Effector CD8-positive, alpha-beta T cell (primary cell): ENCODE results near the gene OR12D2.
"Not testable (repeated sequence)": the region's sequence is repeated elsewhere in the genome, so short reads cannot be mapped to it uniquely, and the experiment has no call there.

ENCODE experiments used
- DNase-seq: peaks from one replicate; lab custom pipeline; 2025; lab: John Stamatoyannopoulos, UW
- total RNA-seq, 4 experiments: gene quantifications; one replicate each; lab custom pipeline; 2026; lab: John Stamatoyannopoulos, UW

OR12D2 gene, protein sequence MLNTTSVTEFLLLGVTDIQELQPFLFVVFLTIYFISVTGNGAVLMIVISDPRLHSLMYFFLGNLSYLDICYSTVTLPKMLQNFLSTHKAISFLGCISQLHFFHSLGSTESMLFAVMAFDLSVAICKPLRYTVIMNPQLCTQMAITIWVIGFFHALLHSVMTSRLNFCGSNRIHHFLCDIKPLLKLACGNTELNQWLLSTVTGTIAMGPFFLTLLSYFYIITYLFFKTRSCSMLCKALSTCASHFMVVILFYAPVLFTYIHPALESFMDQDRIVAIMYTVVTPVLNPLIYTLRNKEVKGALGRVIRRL
- total RNA-seq, result 0 reads per million in 4 experiments

DNA sequence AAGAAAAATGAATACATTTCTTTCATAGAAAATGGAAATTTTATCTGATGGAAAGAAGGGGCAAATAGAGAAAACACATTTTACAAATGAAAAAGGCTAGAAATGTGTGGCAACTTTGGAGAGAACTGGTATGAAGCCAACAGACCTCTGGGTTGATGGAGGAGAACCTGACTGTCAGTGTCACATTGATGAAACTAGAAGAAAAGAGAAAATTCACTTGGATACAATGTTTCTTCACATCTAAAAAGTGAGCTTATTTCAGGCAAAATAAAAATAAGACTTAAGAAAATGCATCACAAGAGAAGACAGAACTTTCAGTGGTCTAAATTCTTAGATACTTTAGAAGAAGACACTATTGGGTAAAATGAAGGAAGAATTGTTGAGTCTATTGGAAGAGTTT, at the start of gene OR12D2:
OR12D2 (plus strand) TSS at position 301 of the 400 bp plus-strand sequence. CDS start 1,069 bp downstream, outside the sequence.
- no peak for DNase-seq

DNA sequence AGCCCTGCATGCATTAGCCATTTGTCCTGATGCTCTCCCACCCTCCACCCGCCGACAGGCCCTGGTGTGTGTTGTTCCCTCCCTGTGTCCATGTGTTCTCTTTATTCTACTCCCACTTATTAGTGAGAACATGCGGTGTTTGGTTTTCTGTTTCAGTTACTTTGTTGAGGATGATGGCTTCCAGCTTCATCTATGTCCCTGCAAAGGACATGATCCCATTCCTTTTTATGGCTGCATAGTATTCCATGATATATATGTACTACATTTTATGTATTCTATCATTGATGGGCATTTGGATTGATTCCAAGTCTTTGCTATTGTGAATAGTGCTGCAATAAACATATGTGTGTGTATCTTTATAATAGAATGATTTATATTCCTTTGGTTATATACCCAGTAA, 46.1 kb upstream of the OR12D2 start:
- DNase-seq, result not testable (repeated sequence)

DNA sequence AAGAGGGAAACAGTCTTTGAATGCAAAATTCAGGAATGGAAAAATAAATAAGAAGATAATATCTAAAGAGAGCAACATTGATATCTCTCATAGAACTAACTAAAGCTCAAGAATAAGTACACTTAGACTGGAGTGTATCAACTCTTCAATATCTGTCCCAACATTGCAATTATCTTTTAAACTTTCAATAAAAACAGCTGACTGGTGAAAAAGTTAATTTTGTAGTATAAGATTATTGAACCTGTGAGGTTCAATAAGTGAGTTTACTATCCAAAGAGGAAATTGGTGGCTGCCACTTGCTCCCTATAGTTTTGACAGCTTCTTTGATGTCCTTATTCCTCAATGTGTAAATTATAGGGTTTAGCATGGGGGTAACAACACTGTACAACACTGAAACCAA, 40.5 kb upstream of the OR12D2 start:
- DNase-seq, result no peak

DNA sequence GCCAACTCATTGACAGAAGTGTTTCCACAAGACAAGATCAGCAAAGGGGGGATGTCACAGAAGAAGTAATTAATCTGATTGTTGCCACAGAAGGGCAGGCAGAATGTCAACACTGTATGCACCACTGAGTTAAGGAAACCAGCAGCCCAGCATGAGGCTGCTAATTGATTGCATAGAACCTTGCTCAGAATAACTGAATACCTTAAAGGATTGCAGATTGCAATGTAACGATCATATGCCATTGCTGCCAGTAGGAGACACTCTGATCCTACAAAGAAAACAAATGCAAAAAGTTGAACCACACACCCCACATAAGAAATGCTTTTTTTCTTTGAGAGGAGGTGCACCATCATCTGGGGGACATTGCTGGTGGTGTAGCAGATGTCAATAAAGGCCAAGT, 39.8 kb upstream of the OR12D2 start:
- DNase-seq, result no peak

DNA sequence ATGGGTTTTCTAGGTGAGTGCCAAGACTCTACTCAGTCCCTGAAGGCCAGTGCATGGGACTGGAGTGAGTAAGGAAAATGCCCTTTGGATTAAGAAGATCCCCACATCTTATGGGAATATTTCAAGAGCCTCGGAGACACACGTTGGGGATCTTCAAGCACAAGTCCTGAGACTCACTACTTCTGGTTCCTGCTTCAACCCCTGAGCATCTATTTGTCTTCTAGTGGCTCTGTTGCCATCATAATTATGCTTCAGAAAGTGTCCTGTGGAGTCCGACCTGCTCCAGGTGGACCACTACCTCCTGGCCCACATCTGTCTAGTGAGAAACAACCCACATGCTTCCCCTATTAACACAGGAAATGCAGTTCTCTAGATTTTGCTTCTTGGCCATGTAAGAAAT, 26.7 kb upstream of the OR12D2 start, which contains the start of gene OR5V1:
OR5V1 (minus strand) TSS at position 101 of the 400 bp plus-strand sequence. CDS start 12,670 bp downstream, outside the sequence.
- no peak for DNase-seq

DNA sequence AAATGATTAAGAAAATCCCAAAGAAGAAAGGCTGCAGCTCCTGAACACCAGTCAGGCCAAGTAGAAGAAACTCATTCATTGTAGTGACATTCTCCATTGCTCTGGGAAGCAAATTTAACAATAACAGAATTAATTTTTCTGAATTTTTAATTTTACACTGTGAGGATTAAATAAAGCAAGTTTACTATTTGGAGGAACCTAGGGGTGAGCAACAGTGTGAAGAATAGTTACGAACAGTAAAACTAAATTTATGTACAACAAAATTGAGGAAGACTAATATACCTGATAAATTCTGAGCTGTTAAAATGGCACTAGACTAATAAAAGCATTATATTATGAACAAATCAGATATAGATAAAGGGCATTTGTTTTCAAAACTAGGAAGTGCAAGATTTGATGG, 20.2 kb upstream of the OR12D2 start, which contains the start of gene OR12D3:
OR12D3 (minus strand) TSS at position 101 of the 400 bp plus-strand sequence; CDS start at position 97, 4 bp downstream.
- no peak for DNase-seq

DNA sequence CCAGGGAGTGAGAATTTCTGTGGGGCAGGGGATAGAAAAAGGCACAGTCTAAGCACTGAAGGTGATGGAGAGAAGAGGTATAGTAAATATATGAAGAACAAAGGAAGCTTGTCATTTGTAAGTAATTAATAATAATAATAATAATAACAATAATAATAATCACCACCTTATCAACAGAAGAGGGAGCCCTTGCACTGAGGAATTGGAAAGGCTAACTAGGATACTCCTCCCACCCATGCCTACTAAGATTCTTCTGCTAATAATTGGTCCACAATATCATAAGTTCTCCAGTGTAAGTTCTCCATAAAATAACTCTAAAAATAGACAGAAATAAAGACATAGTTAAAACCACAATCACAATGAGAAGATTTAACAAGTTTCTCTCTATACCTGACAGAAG, 19.4 kb upstream of the OR12D2 start:
- no peak for DNase-seq

DNA sequence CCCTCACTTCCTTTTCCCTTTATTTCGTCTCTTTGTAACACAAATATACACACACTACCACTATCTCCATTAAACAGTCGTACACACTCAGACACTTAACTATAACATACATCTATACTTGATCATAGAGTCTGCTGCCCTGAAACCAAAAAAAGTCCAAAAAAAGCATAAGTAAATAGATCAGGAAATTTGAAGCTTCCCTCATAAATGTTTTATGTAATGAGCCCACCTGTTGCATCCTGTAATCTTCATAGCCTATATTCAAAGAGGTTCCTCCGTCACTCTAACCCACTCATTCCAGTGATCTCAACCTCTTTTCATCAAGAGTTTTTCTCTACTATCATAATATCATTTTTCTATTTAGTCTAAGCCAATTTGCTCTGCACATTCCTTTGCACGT, 6.9 kb upstream of the OR12D2 start:
- no peak for DNase-seq

DNA sequence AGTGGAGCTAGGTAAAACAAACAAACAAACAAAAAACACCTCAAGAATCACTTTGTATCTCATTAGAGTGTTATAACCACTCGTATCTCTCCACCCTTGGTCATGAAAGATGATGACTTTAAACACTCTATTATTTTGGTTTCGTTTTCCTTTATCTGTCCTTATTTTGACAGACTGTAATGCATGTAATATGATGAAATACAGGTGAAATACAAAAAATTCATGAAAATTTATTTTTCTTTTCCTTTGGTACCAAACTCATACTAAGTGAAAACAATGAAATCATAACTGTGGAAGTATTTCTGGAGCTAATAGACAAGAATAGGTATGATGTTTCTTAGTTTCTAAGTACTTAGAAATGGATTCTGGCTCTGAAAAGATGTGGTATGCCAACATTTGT, 4.1 kb downstream of the OR12D2 start:
- no peak for DNase-seq

DNA sequence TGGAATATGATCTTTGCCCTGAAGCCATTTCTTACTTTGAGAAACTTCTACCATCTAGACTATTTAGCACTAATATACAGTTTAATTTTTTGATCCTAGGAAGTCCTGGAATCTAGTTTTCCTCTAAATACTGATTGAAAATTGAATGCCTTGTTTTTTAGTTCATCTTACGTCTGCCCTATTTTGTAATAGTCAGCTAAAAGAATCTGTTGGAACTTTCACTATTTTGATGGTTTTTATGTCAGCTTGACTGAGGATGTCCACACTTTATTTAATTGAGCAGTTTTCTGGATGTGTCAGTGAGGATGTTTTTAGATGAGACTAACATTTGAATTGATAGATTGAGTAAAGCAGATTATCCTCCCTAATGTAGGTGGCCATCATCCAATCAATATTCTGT, 8.4 kb downstream of the OR12D2 start:
- no peak for DNase-seq

DNA sequence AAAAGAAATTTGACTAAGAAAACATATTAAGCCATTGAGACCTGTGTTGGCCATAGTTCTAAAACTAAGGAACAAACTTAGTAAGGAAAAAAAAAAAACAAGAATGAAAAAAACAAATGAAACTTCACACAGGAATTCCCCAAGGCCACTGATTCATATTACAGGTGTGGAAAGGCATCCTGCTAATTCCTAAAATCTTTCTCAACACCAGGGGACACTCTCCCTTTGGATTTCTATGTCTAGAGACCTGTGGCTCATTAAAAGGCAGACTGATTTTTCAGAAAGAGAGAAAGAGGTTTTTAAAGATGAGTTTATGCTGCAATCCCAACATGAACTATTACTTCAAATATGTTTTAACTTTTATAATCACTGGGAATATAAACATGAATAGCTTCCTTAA, 19.2 kb downstream of the OR12D2 start, which contains the start of gene OR12D1:
OR12D1 (plus strand) TSS at position 341 of the 400 bp plus-strand sequence.
- DNase-seq, result no peak

DNA sequence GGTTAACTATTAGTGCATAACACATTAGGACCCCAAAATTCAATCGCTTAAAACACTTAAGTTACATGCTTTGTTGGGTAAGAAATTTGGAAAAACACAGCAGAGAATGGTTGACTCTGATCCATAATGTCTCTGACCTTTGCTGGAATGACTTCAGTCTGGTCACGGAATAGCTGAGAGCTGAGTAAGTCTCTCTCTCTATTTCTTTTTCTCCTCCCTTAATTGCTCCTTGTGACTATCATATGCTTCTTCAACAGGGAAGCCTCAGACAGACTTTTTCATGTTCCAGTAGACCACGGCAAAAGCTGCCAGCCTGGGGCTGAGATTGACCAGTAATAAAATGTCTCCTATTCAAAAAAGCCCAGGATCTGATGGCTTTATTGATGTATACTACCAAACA, 24.1 kb downstream of the OR12D2 start:
- no peak for DNase-seq

DNA sequence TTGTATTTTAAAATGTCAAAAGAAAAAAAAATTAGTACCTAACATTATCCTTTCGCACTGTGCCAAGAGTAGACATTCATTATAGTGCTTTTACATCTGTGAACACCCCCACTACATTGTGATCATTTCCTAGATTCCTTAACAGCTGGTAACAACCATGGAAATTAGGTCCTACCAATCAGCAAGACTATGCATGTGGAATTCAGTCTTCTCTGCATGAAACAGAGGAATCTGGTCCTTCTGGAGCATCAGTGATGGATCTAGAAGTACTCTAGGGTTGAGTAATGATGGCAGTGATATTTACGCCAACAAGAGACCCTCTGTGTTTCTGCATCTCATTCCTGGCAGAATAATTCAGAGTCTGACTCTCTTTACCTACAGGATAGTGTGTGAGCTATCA, 28.7 kb downstream of the OR12D2 start:
- no peak for DNase-seq

DNA sequence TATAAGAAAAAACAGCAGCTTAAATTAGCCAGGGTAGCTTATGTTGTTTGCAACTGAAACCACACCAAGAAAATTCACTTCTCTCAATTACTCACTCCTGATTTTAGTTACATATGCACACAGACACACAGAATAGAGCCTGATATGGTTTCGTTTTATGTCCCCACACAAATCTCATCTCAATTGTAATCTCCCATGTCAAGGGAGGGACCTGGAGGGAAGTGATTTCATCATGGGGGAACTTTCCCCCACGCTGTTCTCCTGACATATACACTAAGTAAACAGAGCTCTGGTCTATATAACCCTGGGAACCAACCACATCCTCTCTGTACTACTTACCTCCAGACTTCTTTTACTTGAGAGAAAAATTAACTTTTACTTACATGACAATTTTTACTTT, 29.1 kb downstream of the OR12D2 start:
- no peak for DNase-seq

DNA sequence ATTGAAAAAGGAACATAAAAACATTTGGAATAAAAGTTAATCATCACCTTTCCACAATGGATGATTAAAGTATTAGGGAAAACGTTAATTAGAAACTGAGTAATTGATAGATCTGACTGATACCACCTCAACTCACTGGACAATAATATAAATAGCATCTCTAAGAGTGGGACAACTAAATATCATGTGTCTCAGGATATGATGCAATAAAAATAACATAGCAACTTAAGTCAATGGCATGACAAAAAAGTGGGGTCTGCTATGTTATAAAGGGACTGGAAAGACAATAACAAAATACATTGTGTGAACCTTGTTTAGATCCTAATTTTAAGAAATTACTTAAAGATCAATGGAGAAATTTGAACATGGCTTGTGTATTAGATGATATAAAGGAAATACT, 29.6 kb downstream of the OR12D2 start:
- DNase-seq, result no peak

DNA sequence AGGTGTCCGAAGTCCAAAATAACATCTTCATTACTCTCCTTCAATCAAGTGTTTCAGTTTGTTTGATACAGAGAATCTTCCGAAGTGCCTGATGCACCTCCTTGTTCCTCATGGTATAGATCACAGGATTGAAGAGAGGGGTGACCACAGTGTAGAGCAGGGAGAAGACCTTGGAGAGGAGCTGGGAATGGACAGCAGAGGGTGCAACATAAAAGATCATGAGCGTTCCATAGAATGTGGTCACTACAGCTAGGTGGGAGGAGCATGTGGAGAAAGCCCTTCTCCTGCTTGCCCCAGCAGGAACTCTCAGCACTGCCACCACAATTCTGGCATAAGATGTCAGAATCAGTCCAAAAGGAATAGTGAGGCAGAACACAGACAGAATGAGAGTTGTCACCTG, 31.2 kb downstream of the OR12D2 start:
- no peak for DNase-seq

DNA sequence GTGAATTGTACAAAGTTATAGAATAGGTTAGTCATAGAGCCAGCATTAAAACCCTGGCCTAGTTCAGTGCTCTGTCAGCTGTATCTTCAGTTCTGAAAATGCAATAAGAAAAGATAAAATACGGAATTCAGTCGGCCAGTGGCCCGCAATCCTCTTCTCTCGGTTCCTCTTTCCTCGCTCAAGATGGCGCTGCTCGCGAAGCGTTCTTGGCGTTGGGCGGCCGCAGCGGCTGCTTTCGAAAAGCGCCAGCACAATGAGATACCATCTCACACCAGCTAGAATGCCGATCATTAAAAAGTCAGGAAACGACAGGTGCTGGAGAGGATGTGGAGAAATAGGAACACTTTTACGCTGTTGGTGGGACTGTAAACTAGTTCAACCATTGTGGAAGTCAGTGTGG, 41.3 kb downstream of the OR12D2 start:
- not testable (repeated sequence) for DNase-seq

DNA sequence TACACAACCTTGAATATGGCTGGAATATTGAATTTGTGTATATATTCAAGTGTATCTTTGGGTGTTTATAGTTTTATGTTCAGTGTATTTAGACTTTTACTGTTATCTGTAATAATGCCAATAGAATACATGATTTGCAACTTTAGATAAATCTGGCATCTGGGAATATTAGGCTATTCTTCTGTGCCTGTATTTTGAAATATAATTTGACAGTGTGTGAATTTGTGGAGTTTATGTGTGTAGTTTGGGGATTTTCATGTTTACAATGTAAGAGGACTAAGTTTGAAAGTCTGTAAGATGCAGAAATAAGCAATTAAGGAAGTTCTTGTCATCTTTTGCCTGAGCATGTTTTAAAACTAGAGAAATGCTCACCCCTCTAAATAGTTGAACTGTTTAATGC, 43.6 kb downstream of the OR12D2 start, which contains the start of gene OR10C1:
OR10C1 (plus strand) TSS at position 301 of the 400 bp plus-strand sequence. CDS start 710 bp downstream, outside the sequence.
- no peak for DNase-seq

DNA sequence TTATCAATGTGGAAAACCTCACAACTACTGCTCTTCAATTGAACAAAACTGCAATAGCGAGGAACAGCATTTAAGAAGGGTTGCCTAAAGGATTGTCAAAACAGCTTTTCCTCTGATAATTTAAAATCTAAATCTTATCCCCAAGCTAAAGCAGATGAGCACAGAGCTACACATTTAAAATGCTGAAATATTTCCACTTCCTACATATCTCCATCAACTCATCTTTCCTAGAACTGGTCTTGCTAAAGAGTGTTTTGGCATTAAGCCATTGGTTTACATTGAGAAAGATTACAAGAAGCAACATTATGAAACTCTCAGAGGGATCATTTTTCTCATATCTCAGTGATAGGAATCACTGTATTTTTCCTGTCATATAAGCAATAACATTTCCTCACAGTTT, 47.3 kb downstream of the OR12D2 start:
- DNase-seq, result no peak

DNA sequence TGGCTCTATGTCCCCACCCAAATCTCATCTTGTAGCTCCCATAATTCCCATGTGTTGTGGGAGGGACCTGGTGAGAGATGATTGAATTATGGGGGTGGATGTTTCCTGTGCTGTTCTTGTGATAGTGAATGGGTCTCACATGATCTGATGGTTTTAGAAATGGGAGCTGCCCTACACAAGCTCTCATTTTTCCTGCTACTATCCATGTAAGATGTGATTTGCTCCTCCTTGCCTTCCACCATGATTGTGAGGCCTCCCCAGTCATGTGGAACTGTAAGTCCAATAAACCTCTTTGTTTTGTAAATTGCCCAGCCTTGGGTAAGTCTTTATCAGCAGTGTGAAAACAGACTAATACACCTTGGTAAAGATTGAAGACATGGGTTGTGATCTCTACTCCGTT, 48.6 kb downstream of the OR12D2 start:
- not testable (repeated sequence) for DNase-seq
